ENCODE data around the gene FBXO34.
A peak's percentile ranks its signal among the peaks of the same experiment; 100 is the strongest.

FBXO34 gene

DNA sequence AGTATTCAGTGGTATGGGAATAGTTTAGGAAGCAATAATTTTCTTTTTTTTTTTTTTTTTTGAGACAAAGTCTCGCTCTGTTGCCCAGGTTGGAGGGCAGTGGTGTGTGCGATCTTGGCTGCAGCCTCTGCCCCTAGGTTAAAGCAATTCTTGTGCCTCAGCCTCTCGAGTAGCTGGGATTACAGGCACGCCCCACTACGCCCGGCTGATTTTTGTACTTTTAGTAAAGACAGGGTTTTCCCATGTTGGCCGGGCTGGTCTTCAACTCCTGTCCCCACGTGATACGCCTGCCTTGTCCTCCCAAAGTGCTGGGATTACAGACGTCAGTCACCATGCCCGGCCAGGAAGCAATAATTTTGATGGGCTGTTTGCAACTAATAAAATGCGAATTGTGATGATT is 78.3 kb downstream of the FBXO34 start:
- H3K4me3 ChIP-seq (ENCODE audit: low read depth, low read length): no peak overlapping the region
- no peaks in the 10 kb centered on the region for H3K9me3 ChIP-seq (ENCODE audit: severe bottlenecking)
- TF ChIP-seq, protein P1, sequence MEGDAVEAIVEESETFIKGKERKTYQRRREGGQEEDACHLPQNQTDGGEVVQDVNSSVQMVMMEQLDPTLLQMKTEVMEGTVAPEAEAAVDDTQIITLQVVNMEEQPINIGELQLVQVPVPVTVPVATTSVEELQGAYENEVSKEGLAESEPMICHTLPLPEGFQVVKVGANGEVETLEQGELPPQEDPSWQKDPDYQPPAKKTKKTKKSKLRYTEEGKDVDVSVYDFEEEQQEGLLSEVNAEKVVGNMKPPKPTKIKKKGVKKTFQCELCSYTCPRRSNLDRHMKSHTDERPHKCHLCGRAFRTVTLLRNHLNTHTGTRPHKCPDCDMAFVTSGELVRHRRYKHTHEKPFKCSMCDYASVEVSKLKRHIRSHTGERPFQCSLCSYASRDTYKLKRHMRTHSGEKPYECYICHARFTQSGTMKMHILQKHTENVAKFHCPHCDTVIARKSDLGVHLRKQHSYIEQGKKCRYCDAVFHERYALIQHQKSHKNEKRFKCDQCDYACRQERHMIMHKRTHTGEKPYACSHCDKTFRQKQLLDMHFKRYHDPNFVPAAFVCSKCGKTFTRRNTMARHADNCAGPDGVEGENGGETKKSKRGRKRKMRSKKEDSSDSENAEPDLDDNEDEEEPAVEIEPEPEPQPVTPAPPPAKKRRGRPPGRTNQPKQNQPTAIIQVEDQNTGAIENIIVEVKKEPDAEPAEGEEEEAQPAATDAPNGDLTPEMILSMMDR (IDR thresholded peaks at IDR 0.05; ENCODE audit: low read depth, low read length): no peak
- H3K27me3 ChIP-seq (ENCODE audit: insufficient read depth, low read depth, severe bottlenecking): no peaks in the 10 kb centered on the region
- DNase-seq: no peak
- H3K27ac ChIP-seq: no peak overlapping the region
- H3K36me3 ChIP-seq: peaks cover 22% of the 10 kb centered on the region

- TF ChIP-seq, protein P1 (IDR thresholded peaks at IDR 0.05; ENCODE audit: low read depth, low read length): no peak
- H3K4me3 ChIP-seq (ENCODE audit: low read depth, low read length): no peak overlapping the region
These were observed 79.2 kb downstream of the FBXO34 start for GRCh38 chr14:55350461-55350860.

DNA sequence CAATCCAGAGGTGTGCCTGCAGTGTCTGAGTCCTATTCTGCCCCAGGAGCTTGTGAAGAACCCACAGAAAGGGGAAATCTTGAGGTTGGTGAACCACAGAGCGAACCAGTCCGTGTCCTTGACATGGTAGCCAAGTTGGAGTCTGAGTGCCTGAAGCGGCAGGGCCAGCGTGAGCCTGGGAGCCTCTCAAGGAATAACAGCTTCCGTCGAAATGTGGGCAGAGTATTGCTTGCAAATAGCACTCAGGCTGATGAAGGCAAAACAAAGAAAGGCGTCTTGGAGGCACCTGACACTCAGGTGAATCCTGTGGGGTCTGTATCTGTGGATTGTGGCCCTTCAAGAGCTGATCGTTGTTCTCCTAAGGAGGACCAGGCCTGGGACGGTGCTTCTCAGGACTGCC is 79.9 kb downstream of the FBXO34 start:
- DNase-seq: no peak
- peaks cover 22% of the 10 kb centered on the region for H3K36me3 ChIP-seq

More at GRCh38 chr14:55350461-55350860, 79.2 kb downstream of the FBXO34 start:
- H3K36me3 ChIP-seq: peaks cover 22% of the 10 kb centered on the region
- H3K27ac ChIP-seq: no peak overlapping the region
- DNase-seq: no peak
- H3K27me3 ChIP-seq (ENCODE audit: insufficient read depth, low read depth, severe bottlenecking): no peaks in the 10 kb centered on the region
- no peaks in the 10 kb centered on the region for H3K9me3 ChIP-seq (ENCODE audit: severe bottlenecking)

GRCh38 chr14:55352201-55352600 is 81.0 kb downstream of the FBXO34 start:
- Histone ChIP-seq H3K36me3 (peaks cover 22% of the 10 kb centered on the region), H3K27ac (no peak overlapping the region), H3K9me3 (ENCODE audit: severe bottlenecking) (no peaks in the 10 kb centered on the region), H3K27me3 (ENCODE audit: insufficient read depth, low read depth, severe bottlenecking) (no peaks in the 10 kb centered on the region), H3K4me3 (ENCODE audit: low read depth, low read length) (no peak overlapping the region)
- no peak for DNase-seq
- TF ChIP-seq, protein P1 (IDR thresholded peaks at IDR 0.05; ENCODE audit: low read depth, low read length): no peak

More for the DNA sequence above, 79.9 kb downstream of the FBXO34 start:
- Histone ChIP-seq H3K4me3 (ENCODE audit: low read depth, low read length) (no peak overlapping the region), H3K27ac (no peak overlapping the region), H3K9me3 (ENCODE audit: severe bottlenecking) (no peaks in the 10 kb centered on the region), H3K27me3 (ENCODE audit: insufficient read depth, low read depth, severe bottlenecking) (no peaks in the 10 kb centered on the region)
- TF ChIP-seq, protein P1 (IDR thresholded peaks at IDR 0.05; ENCODE audit: low read depth, low read length): no peak

DNA sequence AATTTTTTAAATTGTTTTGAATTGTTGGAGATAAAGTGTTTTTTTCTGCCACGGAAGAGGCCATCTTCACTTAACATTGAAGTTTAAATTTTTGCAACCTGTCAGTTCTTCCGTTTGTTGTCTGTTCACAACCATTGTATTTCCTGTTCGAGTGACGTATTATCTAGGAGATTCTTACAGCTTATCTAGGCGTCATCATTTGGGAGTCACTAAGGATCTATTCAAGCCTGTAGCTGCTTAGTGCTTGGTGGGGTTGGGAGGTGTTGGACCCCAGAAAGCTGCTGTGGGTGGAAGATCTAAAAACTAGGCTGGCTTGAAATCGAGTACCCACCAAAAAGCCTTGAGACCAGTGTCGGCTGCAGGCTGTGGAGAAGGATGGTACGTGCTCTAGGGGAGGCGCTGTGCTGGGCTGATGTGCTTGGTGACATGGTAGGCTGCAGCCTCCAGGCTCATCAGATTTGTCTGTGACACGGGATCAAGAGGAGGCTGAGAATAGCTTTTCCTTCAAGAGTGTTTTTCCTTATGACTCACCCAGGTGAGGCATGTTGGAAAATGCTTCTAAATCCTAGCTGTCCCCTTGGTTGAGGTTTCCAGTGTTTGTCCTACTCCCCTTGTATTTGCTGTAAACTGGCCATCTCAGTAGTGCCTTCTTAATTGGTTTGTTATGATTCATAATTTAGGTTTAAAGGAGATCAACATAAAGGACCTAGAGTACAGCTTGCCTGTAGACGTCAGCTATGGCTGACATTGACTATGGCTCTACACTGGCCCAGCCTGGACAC is 82.7 kb downstream of the FBXO34 start:
- peaks cover 22% of the 10 kb centered on the region for H3K36me3 ChIP-seq
- no peak overlapping the region for H3K4me3 ChIP-seq (ENCODE audit: low read depth, low read length)
- H3K27ac ChIP-seq: 0 out of 2 replicates have a peak overlapping the region, but pooled peaks have one; percentile 10
- peak; percentile 29 for DNase-seq
- TF ChIP-seq, protein P1 (IDR thresholded peaks at IDR 0.05; ENCODE audit: low read depth, low read length): peak; percentile 48
- no peaks in the 10 kb centered on the region for H3K9me3 ChIP-seq (ENCODE audit: severe bottlenecking)
- H3K27me3 ChIP-seq (ENCODE audit: insufficient read depth, low read depth, severe bottlenecking): no peaks in the 10 kb centered on the region
